Tibial nerve (tissue), 4 donors: ENCODE results near the gene LGI4. TPM values are rescaled to one million over a fixed set of nuclear protein-coding genes. Genes with fewer than 3 reads are reported as not detected.
A peak's percentile ranks its signal among the peaks of the same experiment; 100 is the strongest.

Experiments
- DNase-seq, 2 donors: peaks; one replicate each; pipeline ENCODE4 v3.0.0-alpha.2; 2019; ENCODE audit warnings: low spot score in 2 of 2
- H3K27ac ChIP-seq, 4 donors: fragments of 200-600 bp; sonication (generic) in 3 of 4; one replicate each; pipeline ENCODE4 v1.5.1; 2017 to 2019; ENCODE audit warnings: mild to moderate bottlenecking in 1 of 4
- H3K27me3 ChIP-seq, 2 donors: fragments of 200-600 bp; sonication (generic) in 1 of 2; one replicate each; pipeline versions ENCODE4 v1.5.1 to v1.6.0; 2017 to 2019
- H3K36me3 ChIP-seq, 3 donors: fragments of 200-600 bp; sonication (generic); one replicate each; pipeline ENCODE4 v1.5.1; 2018 to 2019
- H3K4me1 ChIP-seq, 4 donors: fragments of 200-600 bp; sonication (generic) in 3 of 4; one replicate each; pipeline ENCODE4 v1.5.1; 2017 to 2019
- H3K4me3 ChIP-seq, 4 donors: fragments of 200-600 bp; sonication (generic) in 3 of 4; one replicate each; pipeline ENCODE4 v1.5.1; 2017 to 2019; ENCODE audit warnings: mild to moderate bottlenecking in 1 of 4, moderate library complexity in 1 of 4
- H3K9me3 ChIP-seq, 4 donors: fragments of 200-600 bp; sonication (generic) in 3 of 4; one replicate each; pipeline ENCODE4 v1.5.1; 2017 to 2019
- CTCF ChIP-seq, 5 experiments: fragments of 200-600 bp in 3 of 5; fragments of 450-650 bp in 2 of 5; sonication (generic) in 3 of 5; IDR thresholded peaks; one replicate each; pipeline ENCODE4 v1.5.1; 2016 to 2019; ENCODE audit warnings: antibody characterized with exemption in 5 of 5, mild to moderate bottlenecking in 3 of 5, moderate library complexity in 2 of 5
- EP300 ChIP-seq, 2 donors: sonication (generic); formaldehyde crosslinking; IDR thresholded peaks; one replicate each; pipeline ENCODE4 v1.6.1; 2017; ENCODE audit warnings: antibody characterized with exemption in 2 of 2, mild to moderate bottlenecking in 1 of 2
- POLR2A ChIP-seq, 2 donors: fragments of 450-650 bp; IDR thresholded peaks; one replicate each; pipeline ENCODE4 v1.6.1; 2017; ENCODE audit warnings: antibody characterized with exemption in 2 of 2, mild to moderate bottlenecking in 2 of 2, moderate library complexity in 2 of 2
- WGBS, 2 donors: methylation state at CpG; one replicate each; pipeline ENCODE4 v1.1.5; 2018; 5-methylcytosine and 5-hydroxymethylcytosine counted together
- total RNA-seq, 4 donors: library from RNA; depleted of rRNA; stranded (reverse); fragments of >200 nt; gene quantifications; one replicate each; pipeline ENCODE4 v1.1.0, GENCODE V29; 2016

LGI4 gene
- total RNA-seq, 4 donors from 2014 or later, result 207 to 323 (median 302) TPM

- Histone ChIP-seq H3K4me1 (peaks cover 0 to 16% (median 7%) of the 10 kb centered on the region in 4 donors), H3K27me3 (peaks cover 0 to 8% of the 10 kb centered on the region in 2 donors), H3K27ac (peak overlapping the region in 3 of 4 donors; percentile 24 to 47 (median 25)), H3K4me3 (peak overlapping the region; percentile 7 to 25 (median 14)), H3K36me3 (no peaks in the 10 kb centered on the region), H3K9me3 (no peaks in the 10 kb centered on the region)
- WGBS, 2 donors, result 9 to 13% methylated on average over 34 to 35 of the region's 36 CpGs
- no peak for TF ChIP-seq POLR2A (IDR thresholded peaks at IDR 0.05)
- TF ChIP-seq CTCF (IDR thresholded peaks at IDR 0.05), result peak; percentile 62 to 77 (median 71)
- no peak for TF ChIP-seq EP300 (IDR thresholded peaks at IDR 0.05)
- peak; percentile 33 to 83 for DNase-seq
Measured at GRCh38 chr19:35090506-35091214, 44.2 kb downstream of the LGI4 start.

- Histone ChIP-seq H3K4me3 (peak overlapping the region in 1 of 4 donors; percentile 9), H3K4me1 (peaks cover 0 to 16% (median 7%) of the 10 kb centered on the region in 4 donors), H3K27ac (peak overlapping the region in 1 of 4 donors; percentile 25), H3K27me3 (peaks cover 0 to 8% of the 10 kb centered on the region in 2 donors), H3K36me3 (no peaks in the 10 kb centered on the region), H3K9me3 (no peaks in the 10 kb centered on the region)
- 30 to 45% methylated on average over 9 of the region's 9 CpGs for WGBS, 2 donors
- TF ChIP-seq EP300 (IDR thresholded peaks at IDR 0.05) (no peak), POLR2A (IDR thresholded peaks at IDR 0.05) (no peak), CTCF (IDR thresholded peaks at IDR 0.05) (no peak)
- no peak for DNase-seq
Measured at GRCh38 chr19:35090160-35090505, 44.7 kb downstream of the LGI4 start.

DNA sequence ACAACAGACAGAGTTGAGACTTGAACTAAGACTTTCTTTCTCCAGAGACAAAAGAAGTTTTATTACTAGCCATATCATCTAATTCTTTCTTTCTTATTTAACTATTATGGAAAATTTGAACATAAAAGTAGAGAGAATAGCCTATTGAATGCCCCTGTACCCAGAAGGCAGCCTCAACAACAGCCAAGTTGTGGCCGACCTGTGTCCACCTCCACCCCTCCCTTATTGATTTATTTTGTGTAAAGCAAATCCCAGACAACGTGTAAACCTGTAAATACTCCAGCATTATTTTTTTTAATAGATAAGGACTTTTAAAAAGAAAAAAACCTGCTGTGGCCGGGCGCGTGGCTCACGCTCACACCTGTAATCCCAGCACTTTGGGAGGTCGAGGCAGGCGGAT, 45.3 kb downstream of the LGI4 start:
- Histone ChIP-seq H3K9me3 (no peaks in the 10 kb centered on the region), H3K36me3 (no peaks in the 10 kb centered on the region), H3K4me3 (no peak overlapping the region), H3K27ac (no peak overlapping the region), H3K4me1 (peaks cover 0 to 16% (median 7%) of the 10 kb centered on the region in 4 donors), H3K27me3 (peaks cover 0 to 8% of the 10 kb centered on the region in 2 donors)
- no peak for DNase-seq
- TF ChIP-seq POLR2A (IDR thresholded peaks at IDR 0.05) (no peak), EP300 (IDR thresholded peaks at IDR 0.05) (no peak), CTCF (IDR thresholded peaks at IDR 0.05) (no peak)
- 87 to 88% methylated on average over 8 of the region's 8 CpGs for WGBS, 2 donors

- no peak overlapping the region for H3K27ac ChIP-seq
- peaks cover 0 to 22% (median 7%) of the 10 kb centered on the region in 4 donors for H3K4me1 ChIP-seq
- H3K27me3 ChIP-seq, result peaks cover 0 to 8% of the 10 kb centered on the region in 2 donors
- 76 to 82% methylated on average over 8 of the region's 8 CpGs for WGBS, 2 donors
- H3K9me3 ChIP-seq, result no peaks in the 10 kb centered on the region
- TF ChIP-seq EP300 (IDR thresholded peaks at IDR 0.05) (no peak), CTCF (IDR thresholded peaks at IDR 0.05) (no peak), POLR2A (IDR thresholded peaks at IDR 0.05) (no peak)
- H3K4me3 ChIP-seq, result no peak overlapping the region
- no peaks in the 10 kb centered on the region for H3K36me3 ChIP-seq
- no peak for DNase-seq
Measured at GRCh38 chr19:35088131-35088913, 46.5 kb downstream of the LGI4 start.

DNA sequence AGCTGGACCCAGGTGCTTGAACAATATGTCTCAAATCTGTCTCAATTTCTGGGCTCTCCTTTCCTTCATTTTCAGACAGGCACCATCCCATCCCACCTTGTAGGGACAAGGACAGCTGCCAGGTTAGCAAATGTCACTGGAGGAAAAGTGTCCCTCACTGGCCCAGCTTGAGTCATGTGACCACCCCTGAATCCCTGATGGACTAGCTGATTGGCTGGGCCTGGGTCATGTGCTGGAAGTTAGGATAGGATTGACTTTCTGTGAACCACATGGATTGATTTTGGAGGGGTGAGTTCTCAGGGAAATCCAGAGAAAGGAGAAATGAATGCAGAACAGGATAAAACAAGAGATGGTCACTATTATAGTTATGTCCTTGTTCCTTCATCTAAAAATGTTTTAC, 47.5 kb downstream of the LGI4 start:
- peaks cover 0 to 8% of the 10 kb centered on the region in 2 donors for H3K27me3 ChIP-seq
- no peaks in the 10 kb centered on the region for H3K9me3 ChIP-seq
- no peak for DNase-seq
- peaks cover 0 to 22% (median 7%) of the 10 kb centered on the region in 4 donors for H3K4me1 ChIP-seq
- H3K4me3 ChIP-seq, result no peak overlapping the region
- TF ChIP-seq CTCF (IDR thresholded peaks at IDR 0.05) (no peak), EP300 (IDR thresholded peaks at IDR 0.05) (no peak), POLR2A (IDR thresholded peaks at IDR 0.05) (no peak)
- H3K36me3 ChIP-seq, result no peaks in the 10 kb centered on the region
- no peak overlapping the region for H3K27ac ChIP-seq
